HUES64 (cell line): ENCODE data around the gene RIMS4.

Experiments
- H3K27ac ChIP-seq: 2 replicates; pipeline ENCODE4 v1.7.0; 2013; ENCODE audit warnings: low read depth, low read length, inconsistent platforms
- H3K27me3 ChIP-seq: 2 replicates; pipeline ENCODE4 v1.6.1; 2013; ENCODE audit warnings: mild to moderate bottlenecking, low read length; ENCODE audit not compliant: insufficient read depth
- H3K36me3 ChIP-seq: 2 replicates; pipeline ENCODE4 v1.6.1; 2013; ENCODE audit warnings: mild to moderate bottlenecking, low read length; ENCODE audit not compliant: insufficient read depth
- H3K4me1 ChIP-seq: 2 replicates; pipeline ENCODE4 v1.6.1; 2013; ENCODE audit warnings: mild to moderate bottlenecking, low read length, moderate library complexity; ENCODE audit not compliant: insufficient read depth
- H3K4me3 ChIP-seq: 2 replicates; pipeline ENCODE4 v1.5.1; 2013; ENCODE audit warnings: mild to moderate bottlenecking, low read length, moderate library complexity
- H3K9ac ChIP-seq: 2 replicates; pipeline ENCODE4 v1.6.1; 2013; ENCODE audit warnings: mild to moderate bottlenecking, low read depth, low read length
- H3K9me3 ChIP-seq: 2 replicates; pipeline ENCODE4 v1.6.1; 2013; ENCODE audit warnings: low read depth, low read length; ENCODE audit not compliant: insufficient read depth
- WGBS: fragments of 150-250, 120-280 bp; methylation state at CpG from one replicate; pipeline ENCODE4 v1.1.7; 2013; ENCODE audit warnings: missing lambda C conversion rate; 5-methylcytosine and 5-hydroxymethylcytosine counted together

Gene RIMS4

GRCh38 chr20:44737116-44737515, 73.2 kb downstream of the RIMS4 start:
- 98% methylated on average over 4 of the region's 4 CpGs for WGBS

DNA sequence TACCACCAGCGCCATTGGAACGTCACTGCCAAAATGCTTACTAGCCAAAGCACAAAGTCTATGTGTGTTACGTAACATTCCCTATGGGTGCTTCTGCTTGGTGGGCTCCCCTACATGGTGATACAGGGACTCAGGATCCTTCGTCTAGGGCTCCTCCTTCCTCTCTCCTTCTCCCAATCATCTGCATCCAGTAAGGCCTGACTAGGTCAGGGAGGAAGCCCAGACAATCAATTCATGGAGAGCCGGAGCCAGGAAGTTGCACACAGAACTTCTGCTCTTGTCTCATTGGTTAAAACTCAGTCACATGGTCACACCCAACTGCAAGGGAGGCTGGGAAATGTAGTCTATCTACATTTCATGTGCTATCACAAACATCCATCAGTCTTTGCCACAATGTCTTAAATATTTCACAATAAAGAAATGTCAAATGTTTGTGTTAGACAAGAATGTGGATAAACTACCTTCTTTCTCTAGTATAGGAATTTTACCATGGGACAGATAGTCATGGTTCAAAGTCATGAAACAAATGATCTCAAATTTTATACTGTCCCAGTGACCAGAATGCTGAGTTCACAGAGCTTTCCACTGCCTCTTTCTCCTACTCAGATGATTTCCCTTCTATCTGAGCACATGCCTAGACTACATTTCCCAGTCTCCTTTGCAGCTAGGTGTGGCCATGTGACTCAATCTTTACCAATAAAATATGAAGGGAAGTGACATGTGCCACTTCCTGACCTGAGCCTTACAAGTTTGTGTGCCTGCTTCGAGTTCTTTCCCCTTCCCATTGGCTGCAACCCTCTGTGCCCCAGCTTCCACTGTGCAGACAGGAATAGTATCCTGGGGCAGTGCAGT, 74.0 kb downstream of the RIMS4 start:
- 0 out of 2 replicates have a peak, but pooled peaks cover 8% of the 10 kb centered on the region for H3K4me1 ChIP-seq
- WGBS: 71% methylated on average over 6 of the region's 6 CpGs
- H3K4me3 ChIP-seq: no peak overlapping the region
- no peak overlapping the region for H3K9ac ChIP-seq
- H3K36me3 ChIP-seq: no peaks in the 10 kb centered on the region
- no peak overlapping the region for H3K27ac ChIP-seq
- H3K27me3 ChIP-seq: no peaks in the 10 kb centered on the region
- no peaks in the 10 kb centered on the region for H3K9me3 ChIP-seq

More at GRCh38 chr20:44737116-44737515, 73.2 kb downstream of the RIMS4 start:
- Histone ChIP-seq H3K27me3 (peaks cover 1% of the 10 kb centered on the region; the same call in 1 of the 2 replicates), H3K36me3 (no peaks in the 10 kb centered on the region), H3K9ac (no peak overlapping the region), H3K4me1 (0 out of 2 replicates have a peak, but pooled peaks cover 8% of the 10 kb centered on the region), H3K9me3 (no peaks in the 10 kb centered on the region), H3K4me3 (no peak overlapping the region), H3K27ac (no peak overlapping the region)

DNA sequence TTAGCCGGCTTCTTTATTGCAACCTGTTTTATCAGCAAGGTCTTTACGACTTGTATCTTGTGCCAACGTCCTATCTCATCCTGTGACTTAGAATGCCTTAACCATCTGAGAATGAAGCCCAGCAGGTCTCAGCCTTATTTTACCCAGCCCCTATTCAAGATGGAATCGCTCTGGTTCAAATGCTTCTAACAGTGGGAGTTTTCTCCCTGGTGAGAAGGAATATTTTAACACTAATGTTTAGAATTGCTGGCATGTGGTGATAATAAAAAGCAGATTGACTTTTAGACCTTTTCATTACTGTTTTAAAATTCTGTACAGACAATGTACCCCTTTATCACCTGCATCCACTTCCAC, 74.6 kb downstream of the RIMS4 start:
- Histone ChIP-seq H3K9me3 (no peaks in the 10 kb centered on the region), H3K4me3 (no peak overlapping the region), H3K9ac (no peak overlapping the region), H3K27me3 (no peaks in the 10 kb centered on the region), H3K27ac (no peak overlapping the region), H3K36me3 (no peaks in the 10 kb centered on the region), H3K4me1 (0 out of 2 replicates have a peak, but pooled peaks cover 8% of the 10 kb centered on the region)
- WGBS: 91% methylated on average over 4 of the region's 4 CpGs

- 81% methylated on average over 3 of the region's 3 CpGs for WGBS
- H3K4me1 ChIP-seq: 0 out of 2 replicates have a peak, but pooled peaks cover 8% of the 10 kb centered on the region
- no peaks in the 10 kb centered on the region for H3K27me3 ChIP-seq
- no peak overlapping the region for H3K27ac ChIP-seq
- no peak overlapping the region for H3K9ac ChIP-seq
- no peaks in the 10 kb centered on the region for H3K9me3 ChIP-seq
- H3K4me3 ChIP-seq: no peak overlapping the region
- no peaks in the 10 kb centered on the region for H3K36me3 ChIP-seq
Observed at GRCh38 chr20:44734938-44735337, 75.4 kb downstream of the RIMS4 start.

DNA sequence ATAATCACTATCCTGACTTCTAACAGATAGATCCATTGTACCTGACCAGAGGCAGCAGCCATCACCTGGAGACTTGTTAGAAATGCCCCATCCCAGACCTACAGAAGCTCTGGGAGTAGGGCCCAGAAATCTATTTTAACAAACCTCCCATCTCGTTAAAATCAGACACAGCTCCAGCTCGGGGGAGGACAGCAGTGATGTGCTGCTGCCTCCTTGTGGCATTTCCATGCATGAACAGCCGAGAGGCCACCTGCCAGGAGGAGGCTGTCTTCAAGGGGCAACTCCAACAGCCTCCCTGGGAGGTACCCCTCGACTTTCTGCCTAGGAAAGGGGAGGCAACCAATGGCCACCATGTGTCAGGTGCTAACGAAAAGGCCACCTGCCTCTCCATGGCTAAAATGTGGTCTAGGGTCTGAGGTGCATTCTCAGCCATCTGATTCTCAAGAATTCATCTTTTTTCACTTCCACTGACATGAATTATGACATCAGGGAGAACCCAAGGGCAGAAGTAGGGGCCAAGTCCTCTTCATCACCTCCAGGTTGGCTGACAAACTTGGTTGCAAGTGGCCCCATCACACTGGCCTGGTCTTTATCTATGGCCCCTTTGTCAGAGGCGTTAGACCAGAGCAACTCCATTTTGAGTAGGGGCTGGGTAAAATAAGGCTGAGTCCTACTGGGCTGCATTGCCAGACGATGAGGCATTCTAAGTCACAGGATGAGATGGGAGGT, 76.8 kb downstream of the RIMS4 start:
- Histone ChIP-seq H3K27me3 (no peaks in the 10 kb centered on the region), H3K4me1 (peaks cover 19% of the 10 kb centered on the region), H3K9ac (no peak overlapping the region), H3K4me3 (no peak overlapping the region), H3K36me3 (no peaks in the 10 kb centered on the region), H3K9me3 (no peaks in the 10 kb centered on the region), H3K27ac (no peak overlapping the region)
- 40% methylated on average over 7 of the region's 7 CpGs for WGBS

DNA sequence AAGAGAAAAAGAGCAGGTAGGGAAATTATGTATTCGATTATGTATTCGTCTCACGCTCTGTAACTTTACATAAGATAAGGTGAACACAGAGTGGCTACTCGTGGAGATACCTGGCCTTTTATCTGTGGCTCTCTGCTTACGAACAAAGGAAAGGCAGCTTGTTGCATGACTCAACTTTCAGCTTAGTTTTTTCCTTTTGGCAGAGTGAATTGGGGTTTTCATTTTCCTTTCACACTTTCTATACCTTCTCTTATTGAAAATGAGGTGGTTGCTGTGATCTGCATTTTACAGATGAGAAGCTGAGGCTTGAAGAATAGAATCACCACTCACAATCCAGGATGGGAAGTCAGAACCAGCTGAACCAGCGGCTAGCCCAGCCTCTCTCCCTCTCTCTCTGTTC, 78.0 kb downstream of the RIMS4 start:
- Histone ChIP-seq H3K27ac (no peak overlapping the region), H3K9ac (0 out of 2 replicates have a peak overlapping the region, but pooled peaks have one; percentile 19), H3K4me3 (no peak overlapping the region), H3K36me3 (no peaks in the 10 kb centered on the region), H3K4me1 (peaks cover 24% of the 10 kb centered on the region), H3K27me3 (no peaks in the 10 kb centered on the region), H3K9me3 (no peaks in the 10 kb centered on the region)
- WGBS: 63% methylated on average over 6 of the region's 6 CpGs

DNA sequence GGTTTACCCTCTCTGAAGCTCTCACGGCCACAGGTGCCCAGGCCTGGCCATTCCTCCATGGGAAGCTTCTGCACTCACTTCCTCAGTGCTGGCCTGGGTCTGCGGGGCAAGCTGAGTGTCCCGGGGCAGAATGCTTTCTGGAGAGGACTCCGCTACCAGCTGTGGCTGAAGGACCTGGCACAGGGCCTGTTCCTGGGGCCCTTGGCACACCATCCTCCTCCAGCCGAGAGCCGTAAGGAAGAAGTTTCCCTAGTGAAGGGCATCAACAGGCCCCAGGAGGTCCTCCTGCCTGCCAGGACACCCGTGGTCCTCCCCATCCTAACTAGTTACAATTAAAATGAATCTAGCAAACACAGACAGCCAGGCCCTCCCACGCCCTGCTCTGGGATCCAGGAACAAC, 78.7 kb downstream of the RIMS4 start:
- Histone ChIP-seq H3K9ac (no peak overlapping the region), H3K4me1 (peaks cover 30% of the 10 kb centered on the region), H3K4me3 (no peak overlapping the region), H3K36me3 (no peaks in the 10 kb centered on the region), H3K9me3 (no peaks in the 10 kb centered on the region), H3K27me3 (no peaks in the 10 kb centered on the region), H3K27ac (no peak overlapping the region)
- 85% methylated on average over 8 of the region's 8 CpGs for WGBS

DNA sequence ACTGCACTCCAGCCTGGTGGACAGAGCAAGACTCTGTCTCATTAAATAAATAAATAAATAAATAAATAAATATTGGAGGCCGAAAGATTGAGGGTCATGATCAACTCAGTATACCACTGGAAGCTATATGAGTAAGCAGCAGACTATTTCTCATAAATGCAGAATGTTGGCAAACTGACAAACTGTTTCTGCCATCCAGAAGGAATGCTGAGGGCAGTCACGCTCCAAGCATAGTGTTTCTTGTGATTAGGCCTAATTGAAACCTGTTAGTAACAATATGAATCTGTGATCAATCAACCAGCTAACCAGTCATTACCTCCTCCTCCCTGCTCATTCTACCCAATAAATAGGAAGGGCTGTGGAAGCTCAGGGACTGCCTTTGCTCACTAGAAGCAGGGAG, 79.9 kb downstream of the RIMS4 start:
- no peaks in the 10 kb centered on the region for H3K27me3 ChIP-seq
- H3K27ac ChIP-seq: no peak overlapping the region
- no peak overlapping the region for H3K4me3 ChIP-seq
- WGBS: 92% methylated on average over 2 of the region's 2 CpGs
- H3K4me1 ChIP-seq: peaks cover 33% of the 10 kb centered on the region
- H3K9me3 ChIP-seq: no peaks in the 10 kb centered on the region
- H3K9ac ChIP-seq: no peak overlapping the region
- H3K36me3 ChIP-seq: no peaks in the 10 kb centered on the region

DNA sequence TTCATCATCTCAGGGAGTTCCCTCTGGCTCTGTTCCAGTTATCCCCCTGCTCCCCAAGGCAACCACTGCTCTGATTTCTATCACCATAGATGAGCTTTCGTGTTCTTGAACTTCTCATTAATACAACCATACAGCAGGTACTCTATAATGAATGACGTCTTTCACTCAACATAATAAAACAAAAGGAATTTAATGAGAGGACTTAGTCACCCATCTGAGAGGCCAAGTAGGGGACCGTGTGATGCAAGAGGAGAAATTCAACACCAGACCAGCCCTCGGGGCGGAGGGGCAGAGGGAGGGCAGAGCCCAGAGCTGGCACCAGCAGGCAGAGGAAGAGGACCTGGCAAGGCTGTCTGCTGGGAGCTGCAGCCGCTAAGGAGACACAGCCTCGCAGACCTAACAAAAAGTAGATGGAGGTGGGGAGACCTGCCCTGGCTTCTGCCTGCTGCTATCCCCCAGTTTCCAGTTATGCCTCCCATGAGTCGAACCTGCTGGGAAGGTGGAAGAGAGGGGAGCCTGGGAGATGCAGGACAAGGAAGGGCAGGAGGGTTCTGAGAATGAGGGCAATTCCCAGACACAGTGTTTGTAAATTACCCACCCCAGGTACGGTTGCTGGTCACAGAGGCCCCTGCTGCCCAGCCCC, 81.4 kb downstream of the RIMS4 start:
- H3K4me1 ChIP-seq: peaks cover 30% of the 10 kb centered on the region
- no peaks in the 10 kb centered on the region for H3K27me3 ChIP-seq
- H3K9ac ChIP-seq: no peak overlapping the region
- 33% methylated on average over 8 of the region's 9 CpGs for WGBS
- H3K9me3 ChIP-seq: no peaks in the 10 kb centered on the region
- peak overlapping the region; percentile 16; the same call in 1 of the 2 replicates for H3K4me3 ChIP-seq
- no peaks in the 10 kb centered on the region for H3K36me3 ChIP-seq
- peak overlapping the region; percentile 7; the same call in 1 of the 2 replicates for H3K27ac ChIP-seq

- Histone ChIP-seq H3K27me3 (no peaks in the 10 kb centered on the region), H3K4me1 (peaks cover 30% of the 10 kb centered on the region), H3K9ac (no peak overlapping the region), H3K4me3 (no peak overlapping the region), H3K9me3 (no peaks in the 10 kb centered on the region), H3K36me3 (no peaks in the 10 kb centered on the region), H3K27ac (no peak overlapping the region)
- WGBS: 79% methylated on average over 2 of the region's 2 CpGs
Observed at GRCh38 chr20:44727651-44728050, 82.7 kb downstream of the RIMS4 start.

DNA sequence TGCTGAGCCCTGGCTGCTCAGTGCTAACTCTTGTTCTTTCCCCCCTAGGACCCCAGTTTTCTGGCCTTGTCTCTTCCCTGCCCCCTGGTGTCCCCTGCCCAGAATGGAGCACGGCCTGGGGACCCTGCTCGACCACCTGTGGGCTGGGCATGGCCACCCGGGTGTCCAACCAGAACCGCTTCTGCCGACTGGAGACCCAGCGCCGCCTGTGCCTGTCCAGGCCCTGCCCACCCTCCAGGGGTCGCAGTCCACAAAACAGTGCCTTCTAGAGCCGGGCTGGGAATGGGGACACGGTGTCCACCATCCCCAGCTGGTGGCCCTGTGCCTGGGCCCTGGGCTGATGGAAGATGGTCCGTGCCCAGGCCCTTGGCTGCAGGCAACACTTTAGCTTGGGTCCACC, 83.3 kb downstream of the RIMS4 start:
- Histone ChIP-seq H3K4me1 (peaks cover 25% of the 10 kb centered on the region), H3K9me3 (no peaks in the 10 kb centered on the region), H3K27ac (no peak overlapping the region), H3K9ac (no peak overlapping the region), H3K36me3 (no peaks in the 10 kb centered on the region), H3K4me3 (no peak overlapping the region), H3K27me3 (no peaks in the 10 kb centered on the region)
- WGBS: 87% methylated on average over 11 of the region's 11 CpGs
